LNCaP clone FGC (cell line): ENCODE results near the gene CCDC136.

Experiments used
- DNase-seq: peaks from one replicate; pipeline ENCODE4 v3.0.0-alpha.2; 2011; ENCODE audit warnings: low read depth
- H3K4me3 ChIP-seq: 2 replicates; pipeline ENCODE4 v1.5.1; 2011; ENCODE audit warnings: mild to moderate bottlenecking, low read depth, low read length, control low read depth
- TF ChIP-seq, protein P1 (sequence below): IDR thresholded peaks from 2 replicates; pipeline ENCODE4 v1.5.1; 2012; ENCODE audit warnings: mild to moderate bottlenecking; ENCODE audit not compliant: control insufficient read depth, insufficient read depth; ENCODE audit errors: extremely low read depth

CCDC136 gene

GRCh38 chr7:128841171-128841690 is 49.5 kb downstream of the CCDC136 start:
- TF ChIP-seq, protein P1, sequence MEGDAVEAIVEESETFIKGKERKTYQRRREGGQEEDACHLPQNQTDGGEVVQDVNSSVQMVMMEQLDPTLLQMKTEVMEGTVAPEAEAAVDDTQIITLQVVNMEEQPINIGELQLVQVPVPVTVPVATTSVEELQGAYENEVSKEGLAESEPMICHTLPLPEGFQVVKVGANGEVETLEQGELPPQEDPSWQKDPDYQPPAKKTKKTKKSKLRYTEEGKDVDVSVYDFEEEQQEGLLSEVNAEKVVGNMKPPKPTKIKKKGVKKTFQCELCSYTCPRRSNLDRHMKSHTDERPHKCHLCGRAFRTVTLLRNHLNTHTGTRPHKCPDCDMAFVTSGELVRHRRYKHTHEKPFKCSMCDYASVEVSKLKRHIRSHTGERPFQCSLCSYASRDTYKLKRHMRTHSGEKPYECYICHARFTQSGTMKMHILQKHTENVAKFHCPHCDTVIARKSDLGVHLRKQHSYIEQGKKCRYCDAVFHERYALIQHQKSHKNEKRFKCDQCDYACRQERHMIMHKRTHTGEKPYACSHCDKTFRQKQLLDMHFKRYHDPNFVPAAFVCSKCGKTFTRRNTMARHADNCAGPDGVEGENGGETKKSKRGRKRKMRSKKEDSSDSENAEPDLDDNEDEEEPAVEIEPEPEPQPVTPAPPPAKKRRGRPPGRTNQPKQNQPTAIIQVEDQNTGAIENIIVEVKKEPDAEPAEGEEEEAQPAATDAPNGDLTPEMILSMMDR, result no peak
- DNase-seq, result no peak
- no peak overlapping the region for H3K4me3 ChIP-seq

GRCh38 chr7:128841921-128842673 is 50.3 kb downstream of the CCDC136 start:
- TF ChIP-seq, protein P1, result peak; percentile 71
- DNase-seq, result no peak
- H3K4me3 ChIP-seq, result no peak overlapping the region

GRCh38 chr7:128842674-128843641 is 51.2 kb downstream of the CCDC136 start:
- no peak overlapping the region for H3K4me3 ChIP-seq
- TF ChIP-seq, protein P1, result no peak
- no peak for DNase-seq

GRCh38 chr7:128843938-128844621 is 52.3 kb downstream of the CCDC136 start:
- TF ChIP-seq, protein P1, result no peak
- H3K4me3 ChIP-seq, result no peak overlapping the region
- DNase-seq, result no peak

- TF ChIP-seq, protein P1, result no peak
- no peak for DNase-seq
- no peak overlapping the region for H3K4me3 ChIP-seq
Observed at GRCh38 chr7:128844777-128845311, 53.1 kb downstream of the CCDC136 start.

DNA sequence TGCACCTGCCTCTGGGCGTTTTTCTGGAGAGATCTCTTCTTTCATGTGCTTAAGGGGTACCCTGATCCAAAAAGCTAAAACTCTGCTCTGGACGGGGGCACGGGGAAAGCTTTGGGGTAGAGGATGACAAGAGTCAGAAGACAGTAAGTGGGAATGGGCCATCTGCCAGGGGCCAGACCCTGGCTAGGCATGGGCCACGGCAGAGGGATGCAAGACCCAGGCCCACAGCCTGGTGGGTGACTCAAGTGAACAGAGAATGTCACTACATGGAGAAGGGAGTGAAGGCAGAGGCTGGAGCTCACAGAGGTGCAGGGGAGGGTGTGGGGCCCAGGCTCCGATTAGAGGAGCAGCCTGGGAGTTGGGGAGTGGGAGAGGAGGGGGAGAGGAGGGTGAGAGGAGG is 53.7 kb downstream of the CCDC136 start:
- TF ChIP-seq, protein P1, result no peak
- H3K4me3 ChIP-seq, result no peak overlapping the region
- DNase-seq, result no peak
